22Rv1 (cell line): ENCODE results near the gene CDK5RAP2.

Experiments used
- H3K27ac ChIP-seq: fragments of 450-650 bp; 2 replicates; pipeline ENCODE4 v1.5.1; 2017
- ZFX ChIP-seq: fragments of 450-650 bp; IDR thresholded peaks from 2 replicates; pipeline ENCODE4 v1.6.1; 2017; ENCODE audit warnings: antibody characterized with exemption, borderline replicate concordance
- TF ChIP-seq, protein P1 (sequence below): fragments of 450-650 bp; IDR thresholded peaks from 2 replicates; pipeline ENCODE4 v1.5.1; 2017; ENCODE audit warnings: mild to moderate bottlenecking

CDK5RAP2 gene

DNA sequence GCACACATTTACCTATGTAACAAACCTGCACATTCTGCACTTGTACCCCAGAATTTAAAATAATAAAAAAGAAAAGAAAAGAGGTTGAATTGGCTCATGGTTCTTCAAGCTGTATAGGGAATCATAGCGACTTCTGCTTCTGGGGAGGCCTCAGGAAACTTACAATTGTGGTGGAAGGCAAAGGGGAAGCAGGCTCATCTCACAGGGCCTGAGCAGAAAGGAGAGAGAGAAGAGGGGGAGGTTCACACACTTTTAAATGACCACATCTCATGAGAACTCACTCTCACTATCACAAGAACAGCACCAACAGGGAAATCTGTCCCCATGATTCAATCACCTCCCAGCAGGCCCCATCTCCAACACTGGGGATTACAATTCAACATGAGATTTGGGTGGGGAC, 214.6 kb downstream of the CDK5RAP2 start:
- H3K27ac ChIP-seq = no peak overlapping the region
- TF ChIP-seq, protein P1, sequence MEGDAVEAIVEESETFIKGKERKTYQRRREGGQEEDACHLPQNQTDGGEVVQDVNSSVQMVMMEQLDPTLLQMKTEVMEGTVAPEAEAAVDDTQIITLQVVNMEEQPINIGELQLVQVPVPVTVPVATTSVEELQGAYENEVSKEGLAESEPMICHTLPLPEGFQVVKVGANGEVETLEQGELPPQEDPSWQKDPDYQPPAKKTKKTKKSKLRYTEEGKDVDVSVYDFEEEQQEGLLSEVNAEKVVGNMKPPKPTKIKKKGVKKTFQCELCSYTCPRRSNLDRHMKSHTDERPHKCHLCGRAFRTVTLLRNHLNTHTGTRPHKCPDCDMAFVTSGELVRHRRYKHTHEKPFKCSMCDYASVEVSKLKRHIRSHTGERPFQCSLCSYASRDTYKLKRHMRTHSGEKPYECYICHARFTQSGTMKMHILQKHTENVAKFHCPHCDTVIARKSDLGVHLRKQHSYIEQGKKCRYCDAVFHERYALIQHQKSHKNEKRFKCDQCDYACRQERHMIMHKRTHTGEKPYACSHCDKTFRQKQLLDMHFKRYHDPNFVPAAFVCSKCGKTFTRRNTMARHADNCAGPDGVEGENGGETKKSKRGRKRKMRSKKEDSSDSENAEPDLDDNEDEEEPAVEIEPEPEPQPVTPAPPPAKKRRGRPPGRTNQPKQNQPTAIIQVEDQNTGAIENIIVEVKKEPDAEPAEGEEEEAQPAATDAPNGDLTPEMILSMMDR = no peak
- TF ChIP-seq ZFX = no peak

DNA sequence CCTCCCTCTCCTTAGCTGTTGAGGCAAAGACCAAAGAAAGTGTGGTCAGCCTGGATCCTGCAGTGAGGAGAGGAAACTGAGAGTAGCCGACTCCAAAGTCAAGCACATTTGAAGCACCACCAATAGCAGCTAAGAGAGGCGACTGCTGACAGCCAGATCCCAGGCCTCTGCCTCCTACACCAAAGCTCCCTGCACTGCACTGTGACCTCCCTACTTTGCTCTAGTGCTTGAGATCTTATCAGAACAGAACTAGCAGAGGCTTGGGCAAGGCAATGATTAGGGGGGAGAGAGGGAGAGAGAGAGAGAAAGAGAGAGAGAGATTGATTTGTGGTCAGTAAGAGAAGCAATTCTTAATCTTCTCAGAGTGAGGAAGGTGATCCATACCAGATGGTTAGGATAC, 216.3 kb downstream of the CDK5RAP2 start:
- H3K27ac ChIP-seq = no peak overlapping the region
- no peak for TF ChIP-seq ZFX
- TF ChIP-seq, protein P1 = no peak

DNA sequence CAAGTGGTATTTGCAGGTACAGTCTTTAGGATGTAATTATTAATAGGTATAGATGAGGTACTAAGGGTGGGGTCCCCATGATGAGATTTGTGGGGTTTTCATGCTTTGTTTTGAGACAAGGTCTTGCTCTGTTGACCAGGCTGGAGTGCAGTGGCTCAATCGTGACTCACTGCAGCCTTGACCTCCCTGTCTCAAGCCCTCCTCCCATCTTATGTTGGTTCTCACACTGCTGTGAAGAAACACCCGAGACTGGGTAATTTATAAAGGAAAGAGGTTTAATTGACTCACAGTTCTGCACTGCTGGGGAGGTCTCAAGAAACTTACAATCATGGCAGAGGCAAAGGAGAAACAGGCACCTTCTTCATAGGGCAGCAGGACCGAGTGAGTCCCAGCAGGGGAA, 217.5 kb downstream of the CDK5RAP2 start:
- no peak for TF ChIP-seq ZFX
- TF ChIP-seq, protein P1 = no peak
- H3K27ac ChIP-seq = no peak overlapping the region

DNA sequence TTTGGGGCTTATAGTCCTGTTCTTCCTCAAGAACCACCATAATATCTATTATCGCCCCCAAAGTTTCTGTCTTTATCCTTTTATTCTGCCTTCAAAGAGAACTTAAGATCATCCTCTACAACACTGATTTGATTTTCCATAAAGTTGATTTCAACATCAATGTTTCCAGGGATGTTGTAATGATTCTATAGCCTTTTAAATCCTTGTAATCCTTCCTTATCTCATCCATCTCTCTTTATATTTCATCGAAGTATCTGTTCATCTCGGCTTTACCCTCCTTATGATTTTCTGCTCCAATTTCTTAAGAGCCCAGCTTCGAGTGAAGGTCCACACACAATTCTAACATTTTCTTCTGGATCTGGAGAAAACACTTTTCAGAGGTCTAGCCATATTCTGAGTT, 218.4 kb downstream of the CDK5RAP2 start:
- no peak overlapping the region for H3K27ac ChIP-seq
- TF ChIP-seq, protein P1 = no peak
- TF ChIP-seq ZFX = no peak

DNA sequence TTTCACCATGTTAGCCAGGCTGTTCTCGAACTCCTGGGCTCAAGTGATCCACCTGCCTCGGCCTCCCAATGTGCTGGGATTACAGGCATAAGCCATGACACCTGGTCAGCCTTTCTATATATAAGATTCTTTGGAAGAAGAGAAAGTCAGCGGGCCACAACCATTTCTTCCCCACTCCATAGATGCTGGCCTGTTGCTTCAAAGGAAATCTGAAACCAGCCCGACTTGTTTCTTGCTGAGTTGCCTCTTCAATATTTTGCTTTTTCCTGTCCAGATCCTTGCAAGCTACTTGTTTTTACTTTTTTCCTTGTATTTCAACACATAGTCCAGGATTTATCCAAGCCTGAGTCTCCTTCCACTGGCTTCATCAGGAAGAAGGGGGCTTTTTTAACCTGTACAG, 219.5 kb downstream of the CDK5RAP2 start:
- H3K27ac ChIP-seq = no peak overlapping the region
- no peak for TF ChIP-seq ZFX
- TF ChIP-seq, protein P1 = no peak

DNA sequence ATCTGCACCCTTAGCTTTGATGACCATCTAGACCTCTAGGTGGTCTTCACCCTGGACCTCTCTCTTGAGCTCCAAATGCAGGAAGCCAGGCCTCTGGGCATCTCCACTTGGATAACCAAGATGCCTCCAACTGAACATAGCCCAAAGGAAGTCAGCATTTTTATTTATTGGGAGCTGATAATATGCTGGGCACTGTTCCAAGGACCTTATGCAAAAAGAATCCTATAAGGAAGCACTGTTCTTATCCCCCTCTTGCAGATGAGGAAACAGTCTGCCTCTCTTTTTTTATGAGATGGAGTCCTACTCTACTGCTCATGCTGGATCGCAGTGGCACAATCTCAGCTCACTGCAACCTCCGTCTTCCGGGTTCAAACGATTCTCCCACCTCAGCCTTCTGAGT, 219.9 kb downstream of the CDK5RAP2 start:
- no peak overlapping the region for H3K27ac ChIP-seq
- TF ChIP-seq, protein P1 = no peak
- TF ChIP-seq ZFX = no peak

DNA sequence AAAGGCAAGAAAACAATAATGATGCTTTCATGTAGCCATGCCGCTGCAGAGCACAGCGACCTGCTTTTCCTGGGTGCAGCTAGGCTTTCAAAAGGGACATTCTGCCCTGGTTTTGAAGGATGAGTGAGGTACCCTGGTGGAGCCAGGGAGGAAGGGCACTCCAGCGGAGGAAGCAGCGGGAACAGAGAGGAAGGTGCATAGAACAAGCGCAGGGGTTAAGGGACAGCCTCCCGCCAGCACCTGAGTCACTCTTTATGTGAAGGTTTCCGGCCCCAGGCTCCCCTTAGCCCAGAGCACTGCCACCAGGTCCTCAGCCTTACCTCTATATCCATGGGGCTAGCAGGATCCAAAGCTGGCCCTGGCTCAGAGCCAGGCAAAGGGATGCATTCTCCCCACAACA, 221.1 kb downstream of the CDK5RAP2 start:
- H3K27ac ChIP-seq = no peak overlapping the region
- TF ChIP-seq ZFX = no peak
- TF ChIP-seq, protein P1 = no peak
